HPDE6-E6E7 (cell line): Measurements from ENCODE around the gene TRIM72.
"Not testable (repeated sequence)": the region's sequence is repeated elsewhere in the genome, so short reads cannot be mapped to it uniquely, and the experiment has no call there.

Experiments
- DNase-seq: peaks from one replicate; pipeline ENCODE4 v3.0.0; 2011; ENCODE audit warnings: missing footprints; ENCODE audit errors: extremely low spot score

TRIM72 gene

GRCh38 chr16:31215287-31216162 is 1.6 kb downstream of the TRIM72 start:
- DNase-seq = peak; percentile 58

- no peak for DNase-seq
These were observed 2.7 kb downstream of the TRIM72 start, which contains the start of gene PYDC1 for GRCh38 chr16:31216422-31217135. TSS of gene PYDC1 (minus strand) at chr16:31217135. CDS start at chr16:31217028, 107 bp downstream.

- DNase-seq = no peak
These were observed 3.2 kb downstream of the TRIM72 start for GRCh38 chr16:31217136-31217530.

GRCh38 chr16:31219154-31219741 is 5.3 kb downstream of the TRIM72 start:
- DNase-seq = no peak

DNA sequence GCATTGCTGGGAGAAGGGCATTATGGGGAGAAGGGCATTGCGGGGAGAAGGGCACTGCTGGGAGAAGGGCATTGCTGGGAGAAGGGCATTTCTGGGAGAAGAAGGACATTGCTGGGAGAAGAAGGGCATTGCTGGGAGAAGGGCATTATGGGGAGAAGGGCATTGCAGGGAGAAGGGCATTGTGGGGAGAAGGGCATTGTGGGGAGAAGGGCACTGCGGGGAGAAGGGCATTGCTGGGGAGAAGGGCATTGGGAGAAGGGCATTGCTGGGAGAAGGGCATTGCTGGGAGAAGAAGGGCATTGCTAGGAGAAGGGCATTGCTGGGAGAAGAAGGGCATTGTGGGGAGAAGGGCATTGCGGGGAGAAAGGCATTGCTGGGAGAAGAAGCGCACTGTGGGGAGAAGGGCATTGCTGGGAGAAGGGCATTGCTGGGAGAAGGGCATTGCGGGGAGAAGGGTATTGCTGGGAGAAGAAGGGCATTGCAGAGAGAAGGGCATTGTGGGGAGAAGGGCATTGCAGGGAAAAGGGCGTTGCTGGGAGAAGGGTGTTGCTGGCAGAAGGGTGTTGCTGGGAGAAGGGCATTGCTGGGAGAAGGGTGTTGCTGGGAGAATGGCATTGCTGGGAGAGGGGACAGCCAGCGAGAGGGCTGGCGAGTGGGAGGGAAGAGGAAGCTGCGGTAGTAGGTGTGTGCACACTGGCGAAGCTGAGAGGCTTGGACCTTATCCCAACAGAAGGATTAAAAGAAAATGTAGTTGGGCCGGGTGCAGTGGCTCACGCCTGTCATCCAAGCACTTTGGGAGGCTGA is 7.6 kb downstream of the TRIM72 start:
- DNase-seq = no peak

DNA sequence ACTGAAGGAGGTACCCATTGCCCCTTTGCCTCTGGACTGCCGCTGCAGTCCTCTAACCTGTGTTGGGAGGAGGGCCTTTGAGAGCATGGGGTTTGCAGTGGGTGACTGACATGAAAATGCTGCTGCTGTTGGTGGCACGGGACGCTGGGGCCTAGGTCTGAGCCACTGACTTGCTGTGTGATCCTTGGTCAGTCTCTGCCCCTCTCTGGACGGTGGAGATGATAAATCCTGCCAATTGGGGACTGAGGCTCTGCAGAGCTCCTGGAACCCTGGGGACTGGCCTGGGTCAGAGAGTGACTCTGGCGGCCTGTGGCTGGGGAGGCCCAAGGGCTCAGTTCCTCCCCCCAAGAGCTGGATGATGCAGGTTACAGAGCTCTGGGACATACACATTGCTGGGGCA is 9.1 kb downstream of the TRIM72 start:
- DNase-seq = no peak

- DNase-seq = no peak
These were observed 10.4 kb downstream of the TRIM72 start for GRCh38 chr16:31224092-31224955.

- no peak for DNase-seq
These were observed 11.3 kb downstream of the TRIM72 start for GRCh38 chr16:31225193-31225592.

DNA sequence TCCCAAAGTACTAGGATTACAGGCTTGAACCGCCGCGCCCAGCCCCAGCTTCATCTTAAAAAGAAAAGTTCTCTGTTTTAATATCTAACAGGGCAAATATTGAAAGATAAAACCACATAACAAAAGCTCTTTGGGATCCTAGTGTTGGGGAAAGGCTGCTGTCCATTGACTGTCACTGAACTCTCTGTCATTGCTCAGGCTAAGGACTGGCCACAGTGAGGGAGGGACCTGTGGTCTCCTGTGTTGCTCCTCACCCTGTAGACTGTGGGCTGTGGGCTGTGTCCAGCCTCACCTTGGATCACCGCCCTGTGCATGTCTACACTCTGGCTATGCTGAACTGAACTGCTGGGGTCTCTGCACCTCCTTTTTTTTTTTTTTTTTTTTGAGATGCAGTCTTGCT is 14.3 kb downstream of the TRIM72 start:
- DNase-seq = no peak

- no peak for DNase-seq
These were observed 15.6 kb downstream of the TRIM72 start for GRCh38 chr16:31229501-31229900.

- DNase-seq = no peak
These were observed 24.1 kb downstream of the TRIM72 start for GRCh38 chr16:31238041-31238440.

- DNase-seq = no peak
These were observed 28.3 kb downstream of the TRIM72 start for GRCh38 chr16:31242206-31242605.

GRCh38 chr16:31243734-31244670 is 30.1 kb downstream of the TRIM72 start:
- no peak for DNase-seq

DNA sequence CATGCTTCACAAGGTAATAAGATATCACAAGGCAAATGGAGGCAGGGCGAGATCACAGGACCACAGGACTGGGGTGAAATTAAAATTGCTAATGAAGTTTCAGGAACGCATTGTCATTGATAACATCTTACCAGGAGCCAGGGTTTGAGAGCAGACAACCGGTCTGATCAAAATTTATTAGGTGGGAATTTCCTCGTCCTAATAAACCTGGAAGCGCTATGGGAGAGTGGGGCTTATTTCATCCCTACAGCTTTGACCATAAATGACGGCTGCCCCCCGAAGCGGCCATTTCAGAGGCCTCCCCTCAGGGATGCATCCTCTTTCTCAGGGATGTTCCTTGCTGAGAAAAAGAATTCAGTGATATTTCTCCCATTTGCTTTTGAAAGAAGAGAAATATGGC is 31.7 kb downstream of the TRIM72 start:
- not testable (repeated sequence) for DNase-seq

DNA sequence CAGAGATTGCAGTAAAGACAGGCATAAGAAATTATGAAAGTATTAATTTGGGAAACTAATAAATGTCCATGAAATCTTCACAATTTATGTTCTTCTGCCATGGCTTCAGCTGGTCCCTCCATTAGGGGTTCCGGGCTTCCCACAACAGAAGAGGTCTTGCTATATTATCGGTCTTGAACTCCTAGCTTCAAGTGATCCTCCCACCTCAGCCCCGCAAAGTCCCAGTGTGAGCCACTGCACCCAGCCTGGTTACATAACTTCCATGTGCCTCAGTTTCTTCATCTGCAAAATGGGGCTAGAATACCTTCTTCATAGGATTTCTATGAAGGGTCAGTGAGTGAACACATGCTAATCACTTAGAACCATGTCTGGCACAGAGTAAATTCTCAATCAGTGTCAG is 32.4 kb downstream of the TRIM72 start:
- no peak for DNase-seq

DNA sequence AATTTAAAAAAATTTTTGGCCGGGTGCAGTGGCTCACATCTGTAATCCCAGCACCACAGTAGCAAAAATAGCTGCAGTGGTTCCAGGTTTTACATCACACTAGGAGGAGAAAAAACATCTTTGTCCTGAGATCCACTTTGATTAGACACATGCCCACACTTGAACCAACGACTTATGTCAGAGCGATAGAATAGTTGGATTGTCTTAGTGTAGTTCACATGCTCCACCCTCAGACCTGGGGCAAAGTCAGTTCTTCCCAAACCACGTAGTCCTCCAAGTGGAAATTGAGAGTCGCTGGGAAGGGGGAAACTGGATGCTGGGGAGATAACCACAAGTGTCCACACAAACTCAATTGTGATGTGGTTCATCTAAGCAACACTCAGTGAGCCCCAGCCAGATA is 34.4 kb downstream of the TRIM72 start:
- DNase-seq = no peak

DNA sequence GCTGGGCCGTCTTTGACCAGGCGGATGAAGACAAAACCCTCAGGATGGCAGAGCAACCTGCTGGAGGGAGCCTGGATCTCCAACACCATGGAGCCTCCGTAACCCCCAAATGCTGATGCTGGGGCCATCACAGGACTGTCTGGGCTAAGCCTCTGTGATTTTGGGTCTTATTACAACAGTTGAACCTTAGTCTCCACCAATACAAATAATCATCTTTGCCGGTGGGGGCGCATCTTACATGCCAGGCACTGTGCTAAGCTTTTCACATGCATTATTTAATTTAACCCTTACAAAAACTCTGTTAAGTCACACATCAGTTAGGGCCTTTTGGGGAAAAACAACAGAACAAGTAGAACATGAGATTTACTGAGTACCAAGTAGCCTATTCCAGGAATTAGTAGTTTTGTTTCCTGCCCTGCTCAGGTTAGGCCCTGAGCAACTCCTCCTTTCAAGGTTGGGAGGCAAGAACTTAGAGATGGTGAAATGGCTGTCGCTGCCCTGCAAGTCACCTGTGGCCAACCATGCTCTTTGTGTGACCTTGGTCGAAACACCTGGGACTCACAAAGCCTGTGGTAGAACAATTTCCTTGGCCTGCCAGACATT is 37.0 kb downstream of the TRIM72 start:
- no peak for DNase-seq

- no peak for DNase-seq
These were observed 37.5 kb downstream of the TRIM72 start for GRCh38 chr16:31251435-31251834.

GRCh38 chr16:31253642-31254045 is 39.7 kb downstream of the TRIM72 start:
- DNase-seq = no peak
